HuH-7.5 (cell line): ENCODE data around the gene ADH1C.
"Not testable (repeated sequence)": the region's sequence is repeated elsewhere in the genome, so short reads cannot be mapped to it uniquely, and the experiment has no call there.

Experiments
- DNase-seq: peaks from one replicate; pipeline ENCODE4 v3.0.0; 2011; ENCODE audit warnings: low spot score

Gene ADH1C

GRCh38 chr4:99357948-99358347, 5.4 kb upstream of the ADH1C start:
- no peak for DNase-seq

- no peak for DNase-seq
These were observed 4.4 kb upstream of the ADH1C start for GRCh38 chr4:99356992-99357391.

DNA sequence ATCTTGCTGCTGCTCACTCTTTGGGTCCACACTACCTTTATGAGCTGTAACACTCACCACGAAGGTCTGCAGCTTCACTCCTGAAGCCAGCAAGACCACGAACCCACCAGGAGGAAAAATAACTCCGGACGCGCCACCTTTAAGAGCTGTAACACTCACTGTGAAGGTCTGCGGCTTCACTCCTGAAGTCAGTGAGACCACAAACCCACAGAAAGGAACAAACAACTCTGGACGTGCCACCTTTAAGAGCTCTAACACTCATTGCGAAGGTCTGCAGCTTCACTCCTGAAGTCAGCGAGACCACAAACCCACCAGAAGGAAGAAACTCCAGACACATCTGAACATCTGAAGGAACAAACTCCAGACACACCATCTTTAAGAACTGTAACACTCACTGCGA, 3.6 kb upstream of the ADH1C start:
- DNase-seq, result not testable (repeated sequence)

DNA sequence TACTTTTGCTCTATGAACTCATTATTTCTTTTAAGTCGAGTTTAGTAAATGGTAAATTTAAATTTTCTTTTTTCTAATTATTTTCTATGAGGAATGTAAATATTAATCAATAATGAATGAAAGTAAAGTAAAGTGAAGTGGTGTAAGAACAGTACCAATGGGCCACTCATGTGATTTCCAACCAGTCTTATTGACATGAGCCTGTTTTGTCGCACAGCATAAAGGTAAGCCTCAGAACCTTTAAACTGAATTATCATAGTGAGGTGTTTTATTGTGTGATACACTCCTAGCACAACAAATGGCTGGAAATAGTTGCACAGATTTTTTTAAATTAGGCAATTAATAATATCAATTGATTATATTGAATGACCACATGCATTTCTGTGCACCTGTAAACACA, 1.1 kb downstream of the ADH1C start:
- no peak for DNase-seq

DNA sequence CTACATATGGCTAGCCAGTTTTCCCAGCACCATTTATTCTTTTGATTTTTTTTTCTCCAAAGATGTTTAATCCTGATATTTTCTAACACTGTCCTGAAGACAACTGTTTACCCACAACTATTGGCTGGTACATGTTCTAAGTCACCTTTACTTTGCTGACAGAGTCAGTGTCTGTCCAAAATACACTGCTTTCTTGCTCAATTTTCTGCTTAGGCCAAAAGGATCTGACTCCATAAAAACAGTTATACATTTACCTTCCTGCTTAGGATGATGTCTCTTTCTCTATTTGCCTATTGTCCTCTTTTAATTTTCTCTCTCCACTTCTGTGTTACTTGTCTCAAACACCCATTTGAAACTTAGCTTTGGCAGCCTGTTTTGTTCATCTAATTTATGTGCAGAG, 3.2 kb downstream of the ADH1C start:
- DNase-seq, result no peak

- not testable (repeated sequence) for DNase-seq
These were observed 9.9 kb downstream of the ADH1C start for GRCh38 chr4:99342624-99343023.

- no peak for DNase-seq
These were observed 11.1 kb downstream of the ADH1C start for GRCh38 chr4:99341426-99341825.

DNA sequence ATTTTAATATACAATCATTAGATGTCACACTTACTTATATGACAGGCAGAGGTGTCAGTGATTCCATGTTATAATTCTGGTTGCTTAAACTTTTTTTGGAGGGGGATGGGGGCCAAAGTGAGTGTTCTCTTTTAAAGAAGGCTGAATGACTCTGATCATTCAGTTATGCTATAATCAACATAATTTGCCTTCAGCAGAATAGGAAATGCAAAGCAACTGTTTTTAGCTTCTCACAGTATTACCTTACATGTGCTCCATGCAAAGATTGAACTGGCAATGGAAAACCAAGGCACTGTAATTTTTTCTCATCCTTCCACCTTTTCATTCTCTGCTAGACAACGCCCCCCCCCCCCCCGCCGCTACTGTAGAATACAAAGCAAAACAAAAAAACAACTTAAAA, 13.4 kb downstream of the ADH1C start:
- no peak for DNase-seq

GRCh38 chr4:99336553-99336952, 16.0 kb downstream of the ADH1C start:
- no peak for DNase-seq

DNA sequence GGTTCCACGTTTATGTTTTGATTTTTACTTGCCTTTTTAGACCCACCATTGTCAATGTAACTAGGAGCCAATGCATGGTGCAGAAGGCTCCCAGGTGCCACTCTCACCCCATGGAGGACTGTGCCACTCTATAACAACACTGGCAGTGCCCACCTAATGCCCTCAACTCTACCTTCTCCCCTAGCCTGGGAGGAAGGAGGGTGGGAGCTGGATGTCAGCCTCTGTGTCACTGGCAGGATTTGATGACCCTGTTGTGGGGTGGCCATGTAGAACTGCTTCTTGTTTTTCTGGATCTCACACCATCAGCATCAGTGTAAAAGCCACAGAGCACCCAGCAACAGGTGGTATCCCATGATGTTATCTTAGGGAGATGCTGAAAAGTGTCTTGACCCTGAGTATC, 17.7 kb downstream of the ADH1C start:
- DNase-seq, result no peak

- DNase-seq, result no peak
These were observed 21.9 kb downstream of the ADH1C start for GRCh38 chr4:99330648-99331047.

GRCh38 chr4:99329876-99330275, 22.7 kb downstream of the ADH1C start:
- no peak for DNase-seq

DNA sequence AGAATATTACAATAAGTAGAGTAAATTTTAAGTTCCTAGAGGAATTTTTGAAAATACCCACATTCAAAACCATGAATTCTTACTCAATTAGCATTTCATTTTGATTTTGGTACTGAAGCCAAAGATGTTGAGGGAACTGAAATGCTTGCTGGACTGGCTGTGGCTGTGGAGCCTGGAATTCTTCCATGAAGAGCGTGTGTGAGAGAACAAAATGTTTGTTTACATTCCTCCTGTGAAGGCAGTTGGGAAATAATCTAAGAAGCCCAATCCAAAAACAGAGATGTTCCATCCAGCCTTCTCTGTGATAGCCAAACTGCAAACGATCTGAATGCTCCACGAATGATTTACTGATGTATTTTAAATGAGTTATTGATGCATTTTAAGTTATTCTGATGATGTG, 27.6 kb downstream of the ADH1C start:
- peak; percentile 6 for DNase-seq

- DNase-seq, result no peak
These were observed 28.2 kb downstream of the ADH1C start for GRCh38 chr4:99324361-99324760.

GRCh38 chr4:99323756-99324155, 28.8 kb downstream of the ADH1C start:
- DNase-seq, result no peak

DNA sequence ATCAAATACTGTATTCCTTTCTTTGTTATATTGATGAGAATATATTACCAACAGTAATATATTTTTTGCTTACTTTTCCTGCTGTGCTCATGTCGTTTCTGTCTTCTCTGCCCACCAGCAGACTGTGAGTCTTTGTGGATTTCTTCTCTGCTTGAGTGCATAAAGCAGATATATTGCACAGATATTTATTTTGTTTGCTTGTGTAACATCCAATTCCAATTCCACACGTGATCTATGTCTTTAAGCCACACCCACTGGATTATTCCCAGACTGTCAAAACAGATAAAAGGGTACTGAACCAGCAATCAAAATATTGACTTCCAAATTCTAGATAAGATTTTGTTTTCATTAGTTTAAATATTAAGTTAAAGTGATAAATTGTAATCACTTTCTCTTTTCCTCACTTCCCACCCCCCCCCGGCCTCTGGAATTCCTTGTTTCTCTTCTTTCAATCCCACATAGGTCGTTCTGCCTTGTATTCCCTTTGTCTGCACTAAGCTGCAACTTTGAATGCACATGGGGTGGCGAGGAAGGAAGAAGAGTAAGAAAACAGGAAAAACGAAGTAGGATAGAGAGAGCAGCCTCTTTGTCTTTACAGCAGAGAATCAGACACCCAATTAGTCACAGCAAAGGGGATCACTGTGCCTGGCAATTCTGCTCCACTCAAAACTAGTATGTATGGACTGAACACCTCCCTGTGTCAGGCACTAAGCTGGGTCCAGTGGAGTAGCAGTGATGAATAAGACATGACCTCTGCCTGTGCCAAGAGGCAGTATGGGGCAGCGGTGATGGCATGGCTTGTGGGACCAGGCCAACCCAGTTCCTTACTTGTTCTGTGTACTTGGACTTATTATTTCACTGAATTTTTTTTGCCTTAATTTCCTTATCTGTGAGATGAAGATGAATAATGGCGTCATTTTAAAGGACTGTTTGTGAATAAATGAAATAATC, 31.0 kb downstream of the ADH1C start, which contains the start of gene ADH1B:
Gene ADH1B (minus strand): TSS at position 161 of the 951 bp plus-strand sequence. CDS start 70 bp downstream, at position 91.
- DNase-seq, result no peak

GRCh38 chr4:99317811-99318210, 34.7 kb downstream of the ADH1C start:
- DNase-seq, result not testable (repeated sequence)

GRCh38 chr4:99317354-99317753, 35.2 kb downstream of the ADH1C start:
- no peak for DNase-seq

DNA sequence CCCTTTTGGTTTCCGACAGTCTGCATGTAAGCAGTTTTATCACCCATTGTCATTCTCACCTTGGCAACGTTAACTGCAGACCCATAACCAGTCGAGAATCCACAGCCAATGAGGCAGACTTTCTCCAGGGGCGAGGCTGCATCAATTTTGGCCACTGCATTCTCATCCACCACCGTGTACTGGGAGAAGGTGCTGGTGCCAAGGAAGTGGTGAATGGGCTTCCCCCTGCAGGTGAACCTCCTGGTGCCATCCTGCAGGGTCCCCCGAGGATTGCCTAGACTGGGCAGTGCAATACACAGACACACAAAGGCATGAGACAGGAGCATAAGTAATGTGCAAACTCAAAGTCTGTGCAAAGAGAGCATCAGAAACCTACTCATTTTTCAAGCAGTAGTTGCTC, 36.7 kb downstream of the ADH1C start:
- no peak for DNase-seq

- DNase-seq, result no peak
These were observed 38.3 kb downstream of the ADH1C start for GRCh38 chr4:99314211-99314610.

DNA sequence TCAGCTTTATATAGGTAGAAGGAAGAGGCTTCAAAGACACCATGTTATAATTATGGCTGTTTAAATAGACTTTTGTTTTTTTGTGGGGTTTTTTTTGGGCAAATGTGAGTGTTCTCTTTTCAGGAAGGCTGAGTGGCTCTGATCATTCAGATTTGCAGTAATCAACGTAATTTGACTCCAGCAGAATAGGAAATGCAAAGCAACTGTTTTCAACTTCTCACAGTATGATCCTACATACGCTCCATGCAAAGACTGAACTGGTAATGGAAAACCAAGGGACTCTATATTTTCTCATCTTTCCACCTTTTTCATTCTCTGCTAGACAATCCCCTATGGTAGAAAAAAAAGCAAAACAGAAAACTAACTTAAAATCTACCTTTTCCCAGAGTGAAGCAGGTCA, 42.2 kb downstream of the ADH1C start:
- no peak for DNase-seq

GRCh38 chr4:99305638-99306400, 46.7 kb downstream of the ADH1C start:
- DNase-seq, result no peak
